ENCODE measurements around the gene ETV3L.
A peak's percentile ranks its signal among the peaks of the same experiment; 100 is the strongest.

ETV3L gene

GRCh38 chr1:157099633-157100009 lies at the start of gene ETV3L:
TSS of gene ETV3L (minus strand) at chr1:157099808. CDS start at chr1:157099523, 285 bp downstream.
- no peak for DNase-seq (ENCODE audit: low spot score)

DNA sequence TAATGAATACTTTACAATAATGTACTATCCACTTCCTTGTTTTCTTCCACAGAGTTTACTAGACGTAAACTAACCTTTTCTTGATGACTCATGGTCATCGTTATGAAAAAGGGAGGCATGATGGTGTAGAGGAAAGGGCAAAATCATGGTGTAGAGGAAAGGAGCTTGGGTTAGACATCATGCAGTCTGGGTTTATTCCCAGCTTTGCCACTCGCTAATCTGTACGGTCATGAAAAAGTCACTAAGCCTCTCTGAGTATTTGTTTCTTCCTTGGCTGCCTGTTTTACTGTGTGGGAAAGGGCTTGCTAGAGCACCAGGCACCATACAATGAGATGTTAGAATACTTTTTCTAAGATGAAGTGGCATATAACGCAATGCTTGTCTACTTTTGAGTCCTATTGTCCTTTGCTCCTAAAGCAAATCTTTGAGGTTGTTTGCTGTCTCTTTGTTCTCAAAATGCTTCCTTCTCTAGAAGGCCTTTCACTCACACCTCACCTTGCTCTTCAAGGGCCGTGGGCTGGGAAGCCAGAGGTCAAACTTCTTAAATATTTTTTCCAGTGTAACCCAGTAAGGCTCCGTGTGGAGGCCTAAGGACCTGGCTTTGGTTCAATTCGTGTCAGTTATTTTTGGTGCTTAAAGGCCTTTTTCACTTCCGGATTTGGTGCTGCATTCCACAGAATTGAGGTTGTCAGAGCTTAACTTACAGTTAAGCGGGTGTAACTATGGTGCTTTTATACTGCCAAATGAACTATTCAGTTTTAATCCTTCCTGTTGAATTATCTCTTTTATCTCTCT lies 48.5 kb upstream of the ETV3L start:
- DNase-seq (ENCODE audit: low spot score), result no peak

DNA sequence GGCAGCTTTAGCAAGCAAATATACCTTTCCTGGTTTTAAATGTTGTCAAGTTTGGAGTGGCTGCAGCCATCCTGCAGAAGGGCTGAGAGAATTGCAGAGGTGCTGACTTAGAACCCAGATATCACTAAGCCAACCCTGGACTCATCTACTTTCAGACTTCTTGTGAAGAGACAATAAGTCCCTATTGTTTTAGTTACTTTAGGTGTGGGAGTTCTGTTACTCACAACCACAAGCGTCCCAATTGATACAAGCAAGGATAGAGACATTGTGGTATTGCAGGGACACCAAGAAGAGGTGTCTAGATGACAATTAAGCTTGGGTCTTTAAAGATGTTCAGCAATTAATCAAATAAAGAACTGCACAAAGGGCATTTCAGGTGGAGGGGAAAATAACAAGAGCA lies 47.4 kb upstream of the ETV3L start:
- DNase-seq (ENCODE audit: low spot score), result no peak

- no peak for DNase-seq (ENCODE audit: low spot score)
Observed at GRCh38 chr1:157146244-157146643, 46.6 kb upstream of the ETV3L start.

DNA sequence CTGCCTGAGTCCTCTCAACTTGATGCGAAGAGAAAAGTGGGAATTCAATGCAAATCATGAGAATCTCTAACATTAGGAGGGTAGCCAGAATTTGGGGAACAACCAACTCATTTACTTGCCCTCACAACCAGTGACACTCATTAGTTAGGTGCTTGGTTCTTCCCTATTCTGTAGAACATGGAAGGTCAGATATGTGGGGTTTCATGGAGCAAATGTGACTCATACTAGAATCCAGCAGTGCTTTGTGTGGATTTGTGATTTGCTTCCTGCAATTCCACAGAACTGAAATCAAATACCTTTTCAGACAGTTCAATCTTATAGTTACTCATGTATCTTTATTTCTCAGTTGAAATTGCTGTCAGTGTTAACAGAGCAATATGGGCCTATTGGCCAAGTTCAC lies 45.5 kb upstream of the ETV3L start:
- DNase-seq (ENCODE audit: low spot score), result no peak

- no peak for DNase-seq (ENCODE audit: low spot score)
Observed at GRCh38 chr1:157144509-157144908, 44.9 kb upstream of the ETV3L start.

- DNase-seq (ENCODE audit: low spot score), result no peak
Observed at GRCh38 chr1:157142765-157143423, 43.3 kb upstream of the ETV3L start.

GRCh38 chr1:157142201-157142600 lies 42.6 kb upstream of the ETV3L start:
- DNase-seq (ENCODE audit: low spot score), result no peak

- DNase-seq (ENCODE audit: low spot score), result no peak
Observed at GRCh38 chr1:157141212-157141855, 41.7 kb upstream of the ETV3L start.

DNA sequence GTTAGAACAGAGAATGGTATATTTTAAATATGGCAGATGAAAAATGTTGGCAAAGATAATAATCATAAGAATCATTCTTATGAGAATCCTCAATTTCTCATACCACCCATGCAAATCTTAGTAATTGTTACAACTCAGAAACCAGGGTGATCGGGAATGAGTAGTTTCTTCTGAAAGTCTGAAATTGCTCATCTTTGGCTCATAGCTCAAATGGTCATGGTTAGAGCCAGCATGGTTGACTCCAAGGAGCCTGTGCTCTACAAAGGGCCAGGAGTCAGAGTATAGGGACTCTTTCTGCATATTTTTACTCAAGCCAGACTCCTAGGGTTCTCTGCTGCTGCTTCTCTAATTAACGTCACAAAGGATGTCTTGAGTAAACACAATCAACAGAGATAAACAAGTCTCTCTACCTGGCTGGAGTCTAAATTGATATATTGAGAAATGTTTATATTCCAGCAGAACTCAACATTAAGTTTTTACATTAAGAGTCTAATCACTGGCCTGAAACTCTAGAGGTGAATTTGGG lies 40.5 kb upstream of the ETV3L start:
- no peak for DNase-seq (ENCODE audit: low spot score)

- no peak for DNase-seq (ENCODE audit: low spot score)
Observed at GRCh38 chr1:157139052-157139715, 39.6 kb upstream of the ETV3L start.

DNA sequence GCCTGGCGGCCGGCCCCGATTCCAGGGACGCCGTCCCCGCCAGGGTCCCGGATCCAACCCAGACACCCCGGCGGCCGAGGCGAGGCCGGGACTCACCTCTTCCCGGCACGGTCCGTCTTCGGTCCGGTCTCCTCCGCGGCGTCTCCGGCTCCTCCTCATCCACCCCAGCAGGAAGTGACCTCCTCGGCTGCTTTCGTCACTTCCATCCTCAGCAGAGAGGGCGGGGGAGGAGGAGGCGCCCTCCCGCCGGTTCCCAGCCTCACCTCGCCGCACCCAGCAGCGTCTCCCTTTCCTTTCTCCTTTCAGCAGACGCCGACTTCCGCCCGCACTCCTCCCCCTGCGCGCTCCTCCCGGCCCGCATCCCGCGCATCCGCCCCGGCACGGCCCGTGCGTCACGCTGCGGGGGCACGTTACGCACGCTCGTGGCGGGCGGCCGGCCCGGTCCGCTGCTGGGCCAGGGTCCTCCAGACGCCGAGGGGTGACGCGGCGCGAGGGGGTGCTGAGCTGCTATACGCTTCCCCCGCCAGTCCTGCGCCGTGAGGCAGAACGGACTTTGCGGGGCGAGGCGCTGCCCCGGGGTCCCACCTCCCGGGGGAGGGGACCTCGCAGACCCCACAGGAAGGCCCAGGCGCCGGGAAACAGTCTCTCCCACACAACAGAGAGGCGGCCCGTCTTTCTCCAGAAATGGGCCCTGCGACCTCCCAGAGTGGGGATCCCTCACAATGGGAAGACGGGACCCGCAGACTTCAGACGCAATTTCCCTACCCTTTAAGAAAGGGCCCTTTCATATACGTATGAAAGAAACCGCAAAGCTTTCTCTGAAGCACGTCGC lies 38.8 kb upstream of the ETV3L start, which contains the start of gene ETV3:
TSS of gene ETV3 (minus strand) at position 176 of the 832 bp plus-strand sequence. CDS start 2,043 bp downstream, outside the sequence.
- DNase-seq (ENCODE audit: low spot score), result peak; percentile 95

DNA sequence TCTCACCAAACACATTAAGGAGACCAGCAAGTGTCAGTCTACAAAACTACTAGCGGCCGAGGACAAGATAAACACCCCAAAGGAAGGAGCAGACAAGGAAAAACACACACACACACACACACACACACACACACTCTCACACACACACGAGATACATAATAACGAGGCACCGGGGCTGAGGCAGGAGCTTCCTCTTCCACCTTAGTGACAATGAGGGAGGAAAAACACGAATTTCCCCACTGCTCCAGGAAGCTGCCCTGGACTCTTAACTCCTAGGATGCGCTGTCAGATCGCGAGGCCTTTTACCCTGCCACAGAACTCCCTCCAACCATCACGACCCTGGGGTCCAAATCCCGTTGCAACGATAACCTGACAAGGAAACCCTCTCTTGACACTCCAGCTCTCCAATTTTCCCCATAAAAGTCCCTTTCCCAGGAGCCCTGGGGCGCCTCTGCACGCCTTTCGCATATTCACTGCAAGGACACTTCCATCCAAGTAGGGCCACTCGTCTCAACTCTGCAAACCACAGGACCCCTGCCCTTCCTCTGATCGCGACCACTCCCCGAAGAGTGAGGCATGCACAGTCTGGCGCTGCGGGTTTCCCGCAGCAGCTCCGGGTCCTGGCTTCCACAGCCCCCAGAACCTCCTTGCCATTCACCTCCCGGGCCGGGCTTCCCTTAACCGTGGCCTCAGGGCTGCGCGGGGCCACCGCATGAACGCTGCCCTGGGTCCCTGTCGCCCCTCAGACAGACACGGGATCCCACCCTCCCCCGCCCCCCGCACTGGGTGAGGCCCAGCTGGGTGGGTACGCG lies 38.0 kb upstream of the ETV3L start:
- no peak for DNase-seq (ENCODE audit: low spot score)

DNA sequence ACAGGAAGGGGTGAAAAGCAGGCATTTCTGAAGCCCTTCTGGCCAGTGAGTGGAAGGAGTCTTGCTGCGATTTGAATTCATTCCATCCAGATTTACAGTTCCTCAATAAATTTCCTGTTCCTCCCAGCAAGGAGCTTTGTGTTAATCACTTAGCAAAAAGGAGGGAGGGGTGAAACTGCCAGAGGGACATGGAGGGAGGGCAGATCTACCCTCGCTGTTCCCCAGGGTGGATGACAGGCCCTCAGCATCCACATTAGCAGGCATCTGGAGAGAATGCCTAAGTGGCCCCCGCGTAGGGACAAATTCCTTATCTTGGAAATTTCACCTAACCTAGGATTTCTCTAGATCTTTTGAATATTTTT lies 37.4 kb upstream of the ETV3L start:
- DNase-seq (ENCODE audit: low spot score), result peak; percentile 60

- DNase-seq (ENCODE audit: low spot score), result no peak
Observed at GRCh38 chr1:157136133-157136532, 36.5 kb upstream of the ETV3L start.

DNA sequence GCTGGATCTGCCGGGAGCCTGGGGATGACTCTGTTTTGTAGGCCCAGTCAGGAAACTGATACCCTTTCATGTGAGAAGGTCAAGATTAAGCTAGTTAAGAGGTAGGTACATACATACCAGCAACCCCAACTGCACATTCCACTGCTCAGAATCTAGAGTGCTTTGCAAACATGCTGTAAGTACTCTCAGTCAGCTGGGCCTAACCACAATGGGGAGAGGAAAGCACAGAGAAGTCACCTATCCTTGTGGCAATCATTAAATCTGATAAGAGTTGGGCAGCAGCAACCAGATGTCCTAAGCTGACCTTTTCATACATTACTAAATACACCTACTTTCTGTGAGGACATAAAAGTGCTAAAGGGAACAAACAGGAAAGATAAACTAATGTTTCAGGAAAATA lies 36.0 kb upstream of the ETV3L start:
- no peak for DNase-seq (ENCODE audit: low spot score)

- DNase-seq (ENCODE audit: low spot score), result no peak
Observed at GRCh38 chr1:157135070-157135469, 35.5 kb upstream of the ETV3L start.

GRCh38 chr1:157134442-157134841 lies 34.8 kb upstream of the ETV3L start:
- DNase-seq (ENCODE audit: low spot score), result no peak

DNA sequence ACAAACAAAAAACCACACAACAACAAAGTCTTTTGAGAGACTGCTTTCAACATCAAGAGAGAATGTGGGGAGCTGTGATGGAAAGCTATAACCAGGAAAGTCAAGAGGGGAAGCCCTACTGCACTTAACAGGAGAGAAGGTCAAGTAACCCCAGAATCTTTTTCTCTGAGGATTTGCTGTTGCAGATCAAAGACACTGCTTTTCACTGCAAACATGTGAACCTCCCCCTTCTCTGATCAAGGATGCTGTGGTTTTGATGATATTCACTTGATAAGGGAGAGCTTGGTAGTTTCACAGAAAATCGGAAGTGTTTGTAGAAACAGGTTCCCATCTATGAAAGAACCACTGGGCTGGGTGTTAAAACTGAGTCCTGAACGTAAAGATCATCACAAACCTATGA lies 33.8 kb upstream of the ETV3L start:
- DNase-seq (ENCODE audit: low spot score), result no peak

GRCh38 chr1:157132616-157133167 lies 33.1 kb upstream of the ETV3L start:
- no peak for DNase-seq (ENCODE audit: low spot score)
